Measurements from ENCODE around the gene CTNNA3. TPM values are rescaled to one million over a fixed set of nuclear protein-coding genes. Genes with fewer than 3 reads are reported as not detected.

The CTNNA3 gene
- total and polyA plus RNA-seq, 5 donors from 2014 or later: not detected

- peaks cover 0 to 5% (median 0%) of the 10 kb centered on the region in 7 donors for H3K9me3 Mint-ChIP-seq
- H3K27me3 Mint-ChIP-seq: no peaks in the 10 kb centered on the region
- no peak overlapping the region for H3K27ac ChIP-seq (ENCODE audit: insufficient read depth, low read length, poor library complexity, severe bottlenecking)
- H3K36me3 Mint-ChIP-seq: no peaks in the 10 kb centered on the region
- no peaks in the 10 kb centered on the region for H3K36me3 ChIP-seq (ENCODE audit: control insufficient read depth, insufficient read depth, low read length)
- no peaks in the 10 kb centered on the region for H3K27me3 ChIP-seq (ENCODE audit: control insufficient read depth, insufficient read depth, low read length)
- no peak overlapping the region for H3K4me3 Mint-ChIP-seq
- no peak for ATAC-seq (ENCODE audit: low read depth in 2 of 2)
- H3K9me3 ChIP-seq (ENCODE audit: control insufficient read depth in 2 of 2, low read length in 2 of 2): no peaks in the 10 kb centered on the region
- H3K4me1 Mint-ChIP-seq: no peaks in the 10 kb centered on the region
- no peak for DNase-seq
- H3K4me1 ChIP-seq (ENCODE audit: control insufficient read depth, insufficient read depth, low read length, poor library complexity, severe bottlenecking): no peaks in the 10 kb centered on the region
- H3K4me3 ChIP-seq (ENCODE audit: low read depth, low read length): no peak overlapping the region
- H3K27ac Mint-ChIP-seq: no peak overlapping the region
Observed at GRCh38 chr10:67282871-67283270, 413.1 kb downstream of the CTNNA3 start.

DNA sequence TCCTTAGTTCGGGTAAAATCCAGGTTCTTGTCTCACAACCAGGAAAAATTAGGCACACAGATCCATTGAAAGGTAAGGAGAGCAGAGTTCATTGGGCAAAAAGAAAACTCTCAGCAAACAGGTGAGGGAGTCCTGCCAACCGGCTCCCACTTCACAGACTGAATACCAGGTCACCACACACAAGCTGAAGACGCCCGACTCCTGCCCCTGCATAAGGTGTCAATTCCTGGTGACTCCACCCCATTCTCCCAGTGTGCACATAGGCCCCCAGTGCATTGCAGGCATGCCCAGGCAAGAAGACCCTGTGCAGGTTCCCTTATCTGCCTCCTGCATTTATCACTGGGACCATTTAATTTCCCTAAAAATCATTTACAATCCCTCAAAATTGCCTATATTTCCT is 415.6 kb downstream of the CTNNA3 start:
- Mint-ChIP-seq H3K4me1 (no peaks in the 10 kb centered on the region), H3K27ac (no peak overlapping the region), H3K9me3 (peaks cover 0 to 5% (median 0%) of the 10 kb centered on the region in 7 donors), H3K4me3 (no peak overlapping the region), H3K36me3 (no peaks in the 10 kb centered on the region), H3K27me3 (no peaks in the 10 kb centered on the region)
- H3K9me3 ChIP-seq (ENCODE audit: control insufficient read depth in 2 of 2, low read length in 2 of 2): no peaks in the 10 kb centered on the region
- DNase-seq (no peak), ATAC-seq (ENCODE audit: low read depth in 2 of 2) (no peak)
- no peak overlapping the region for H3K4me3 ChIP-seq (ENCODE audit: low read depth, low read length)
- H3K27me3 ChIP-seq (ENCODE audit: control insufficient read depth, insufficient read depth, low read length): no peaks in the 10 kb centered on the region
- H3K4me1 ChIP-seq (ENCODE audit: control insufficient read depth, insufficient read depth, low read length, poor library complexity, severe bottlenecking): no peaks in the 10 kb centered on the region
- H3K27ac ChIP-seq (ENCODE audit: insufficient read depth, low read length, poor library complexity, severe bottlenecking): no peak overlapping the region
- H3K36me3 ChIP-seq (ENCODE audit: control insufficient read depth, insufficient read depth, low read length): no peaks in the 10 kb centered on the region

GRCh38 chr10:67277402-67277801 is 418.6 kb downstream of the CTNNA3 start:
- H3K4me1 Mint-ChIP-seq: no peaks in the 10 kb centered on the region
- Histone ChIP-seq H3K27me3 (ENCODE audit: control insufficient read depth, insufficient read depth, low read length) (no peaks in the 10 kb centered on the region), H3K9me3 (ENCODE audit: control insufficient read depth in 2 of 2, low read length in 2 of 2) (no peaks in the 10 kb centered on the region), H3K4me1 (ENCODE audit: control insufficient read depth, insufficient read depth, low read length, poor library complexity, severe bottlenecking) (no peaks in the 10 kb centered on the region), H3K4me3 (ENCODE audit: low read depth, low read length) (no peak overlapping the region), H3K27ac (ENCODE audit: insufficient read depth, low read length, poor library complexity, severe bottlenecking) (no peak overlapping the region), H3K36me3 (ENCODE audit: control insufficient read depth, insufficient read depth, low read length) (no peaks in the 10 kb centered on the region)
- H3K36me3 Mint-ChIP-seq: no peaks in the 10 kb centered on the region
- H3K27ac Mint-ChIP-seq: no peak overlapping the region
- DNase-seq (no peak), ATAC-seq (ENCODE audit: low read depth in 2 of 2) (no peak)
- H3K27me3 Mint-ChIP-seq: no peaks in the 10 kb centered on the region
- H3K4me3 Mint-ChIP-seq: no peak overlapping the region
- H3K9me3 Mint-ChIP-seq: peaks cover 0 to 5% (median 0%) of the 10 kb centered on the region in 7 donors

DNA sequence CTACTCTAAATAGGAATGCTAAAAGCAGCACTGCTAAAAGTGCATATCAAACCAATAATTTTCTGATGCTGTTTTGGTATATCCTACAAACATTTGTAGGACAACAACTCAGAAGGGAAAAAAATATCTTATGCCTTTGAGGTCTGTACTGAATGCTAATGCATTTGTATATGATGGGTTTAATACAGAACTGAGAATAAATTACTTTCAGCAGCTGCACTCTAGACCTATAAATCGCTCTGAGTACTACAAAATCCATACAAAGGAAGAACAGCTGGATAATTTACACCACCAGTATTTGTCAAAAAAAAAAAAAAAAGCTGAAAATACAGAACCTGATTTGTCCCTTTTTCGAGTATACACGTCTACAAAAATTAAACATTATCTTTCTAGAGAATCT is 426.2 kb downstream of the CTNNA3 start:
- Mint-ChIP-seq H3K27me3 (no peaks in the 10 kb centered on the region), H3K9me3 (peaks cover 0 to 2% (median 0%) of the 10 kb centered on the region in 7 donors), H3K27ac (no peak overlapping the region), H3K4me1 (no peaks in the 10 kb centered on the region), H3K4me3 (no peak overlapping the region), H3K36me3 (no peaks in the 10 kb centered on the region)
- Histone ChIP-seq H3K9me3 (ENCODE audit: control insufficient read depth in 2 of 2, low read length in 2 of 2) (no peaks in the 10 kb centered on the region), H3K27me3 (ENCODE audit: control insufficient read depth, insufficient read depth, low read length) (no peaks in the 10 kb centered on the region), H3K4me1 (ENCODE audit: control insufficient read depth, insufficient read depth, low read length, poor library complexity, severe bottlenecking) (no peaks in the 10 kb centered on the region), H3K36me3 (ENCODE audit: control insufficient read depth, insufficient read depth, low read length) (no peaks in the 10 kb centered on the region), H3K4me3 (ENCODE audit: low read depth, low read length) (no peak overlapping the region), H3K27ac (ENCODE audit: insufficient read depth, low read length, poor library complexity, severe bottlenecking) (no peak overlapping the region)
- DNase-seq (no peak), ATAC-seq (ENCODE audit: low read depth in 2 of 2) (no peak)

DNA sequence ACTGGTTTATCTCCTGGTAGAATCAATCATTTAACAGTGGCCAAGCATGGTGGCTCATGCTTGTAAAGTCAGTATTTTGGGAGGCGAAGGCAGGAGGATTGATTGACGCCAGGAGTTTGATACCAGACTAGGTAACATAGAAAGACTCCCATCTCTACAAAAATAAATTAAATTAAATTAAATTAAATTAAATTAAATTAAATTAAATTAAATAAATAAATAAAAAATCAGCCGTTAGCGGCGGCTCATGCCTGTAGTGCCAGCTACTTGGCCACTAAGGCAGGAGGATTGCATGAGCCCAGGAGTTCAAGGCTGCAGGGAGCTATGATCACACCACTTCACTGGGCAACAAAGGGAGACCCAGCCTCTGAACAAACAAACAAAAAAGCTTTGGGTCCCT is 427.8 kb downstream of the CTNNA3 start:
- no peaks in the 10 kb centered on the region for H3K27me3 ChIP-seq (ENCODE audit: control insufficient read depth, insufficient read depth, low read length)
- H3K4me1 ChIP-seq (ENCODE audit: control insufficient read depth, insufficient read depth, low read length, poor library complexity, severe bottlenecking): no peaks in the 10 kb centered on the region
- no peak overlapping the region for H3K4me3 ChIP-seq (ENCODE audit: low read depth, low read length)
- Mint-ChIP-seq H3K27ac (no peak overlapping the region), H3K36me3 (no peaks in the 10 kb centered on the region), H3K9me3 (peaks cover 0 to 1% (median 0%) of the 10 kb centered on the region in 7 donors), H3K4me3 (no peak overlapping the region), H3K27me3 (peaks cover 5% of the 10 kb centered on the region), H3K4me1 (no peaks in the 10 kb centered on the region)
- H3K9me3 ChIP-seq (ENCODE audit: control insufficient read depth in 2 of 2, low read length in 2 of 2): no peaks in the 10 kb centered on the region
- ATAC-seq (ENCODE audit: low read depth in 2 of 2): no peak
- no peaks in the 10 kb centered on the region for H3K36me3 ChIP-seq (ENCODE audit: control insufficient read depth, insufficient read depth, low read length)
- DNase-seq: no peak
- H3K27ac ChIP-seq (ENCODE audit: insufficient read depth, low read length, poor library complexity, severe bottlenecking): no peak overlapping the region

GRCh38 chr10:67262675-67263074 is 433.3 kb downstream of the CTNNA3 start:
- Mint-ChIP-seq H3K27ac (no peak overlapping the region), H3K27me3 (peaks cover 5% of the 10 kb centered on the region), H3K9me3 (peaks cover 0 to 1% (median 0%) of the 10 kb centered on the region in 7 donors), H3K36me3 (no peaks in the 10 kb centered on the region), H3K4me1 (no peaks in the 10 kb centered on the region), H3K4me3 (no peak overlapping the region)
- Histone ChIP-seq H3K27me3 (ENCODE audit: control insufficient read depth, insufficient read depth, low read length) (no peaks in the 10 kb centered on the region), H3K27ac (ENCODE audit: insufficient read depth, low read length, poor library complexity, severe bottlenecking) (no peak overlapping the region), H3K36me3 (ENCODE audit: control insufficient read depth, insufficient read depth, low read length) (no peaks in the 10 kb centered on the region), H3K4me1 (ENCODE audit: control insufficient read depth, insufficient read depth, low read length, poor library complexity, severe bottlenecking) (no peaks in the 10 kb centered on the region), H3K9me3 (ENCODE audit: control insufficient read depth in 2 of 2, low read length in 2 of 2) (no peaks in the 10 kb centered on the region), H3K4me3 (ENCODE audit: low read depth, low read length) (no peak overlapping the region)
- ATAC-seq (ENCODE audit: low read depth in 2 of 2) (no peak), DNase-seq (no peak)

DNA sequence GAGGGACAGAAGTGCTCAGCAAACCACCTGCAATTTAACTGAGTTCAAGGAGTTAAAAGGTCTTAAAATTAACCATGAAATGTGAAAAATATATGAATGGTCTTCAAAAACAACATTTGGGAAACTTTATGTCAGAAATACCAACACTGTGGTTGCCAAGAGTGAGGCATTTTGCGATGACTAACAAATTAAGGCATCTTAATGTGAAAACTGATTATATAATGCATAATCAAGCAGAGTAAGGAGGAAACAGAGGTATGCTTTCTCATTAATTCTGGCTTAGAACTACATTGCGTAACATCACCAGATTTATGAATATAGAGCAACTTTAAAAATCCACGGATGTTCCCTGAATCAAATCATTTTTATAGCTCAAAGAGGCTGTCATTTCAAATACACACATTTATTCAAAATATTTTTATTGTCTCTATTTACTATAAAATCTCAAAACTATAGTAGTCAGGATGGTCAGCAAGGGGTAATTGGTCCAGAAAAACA is 434.6 kb downstream of the CTNNA3 start:
- Histone ChIP-seq H3K9me3 (ENCODE audit: control insufficient read depth in 2 of 2, low read length in 2 of 2) (no peaks in the 10 kb centered on the region), H3K36me3 (ENCODE audit: control insufficient read depth, insufficient read depth, low read length) (no peaks in the 10 kb centered on the region), H3K4me1 (ENCODE audit: control insufficient read depth, insufficient read depth, low read length, poor library complexity, severe bottlenecking) (no peaks in the 10 kb centered on the region), H3K4me3 (ENCODE audit: low read depth, low read length) (no peak overlapping the region), H3K27ac (ENCODE audit: insufficient read depth, low read length, poor library complexity, severe bottlenecking) (no peak overlapping the region), H3K27me3 (ENCODE audit: control insufficient read depth, insufficient read depth, low read length) (no peaks in the 10 kb centered on the region)
- Mint-ChIP-seq H3K27me3 (peaks cover 5% of the 10 kb centered on the region), H3K4me3 (no peak overlapping the region), H3K27ac (no peak overlapping the region), H3K36me3 (no peaks in the 10 kb centered on the region), H3K9me3 (peaks cover 0 to 1% (median 0%) of the 10 kb centered on the region in 7 donors), H3K4me1 (no peaks in the 10 kb centered on the region)
- DNase-seq (no peak), ATAC-seq (ENCODE audit: low read depth in 2 of 2) (no peak)

DNA sequence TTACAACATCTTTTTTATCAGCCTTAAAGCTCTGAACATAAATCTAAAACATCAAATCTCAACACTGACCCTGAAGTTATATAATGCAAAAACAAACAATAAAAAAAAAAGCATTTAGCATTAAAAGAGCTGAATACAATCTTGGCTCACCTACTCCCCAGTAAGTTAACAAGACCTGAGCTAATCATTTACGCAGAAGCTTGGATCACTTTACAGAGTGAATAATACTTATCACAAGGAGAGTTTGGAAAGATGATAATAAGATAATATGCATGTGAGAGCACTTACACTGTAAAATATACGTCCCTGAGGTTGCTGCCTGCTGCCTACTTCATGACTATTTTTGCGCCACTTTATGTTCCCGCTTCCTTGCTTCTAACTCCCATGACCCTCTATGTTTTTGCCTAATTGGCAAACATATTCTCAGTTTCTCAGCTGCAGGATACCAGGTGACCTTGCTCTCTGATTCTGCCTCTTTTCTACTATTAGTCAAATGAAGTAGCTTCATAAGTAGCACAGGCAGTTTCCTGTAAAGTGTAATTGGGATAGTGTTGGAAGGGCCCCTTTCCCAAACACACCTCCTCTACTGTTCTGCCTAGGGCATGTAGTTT is 436.6 kb downstream of the CTNNA3 start:
- Mint-ChIP-seq H3K4me1 (no peaks in the 10 kb centered on the region), H3K27ac (no peak overlapping the region), H3K9me3 (no peaks in the 10 kb centered on the region), H3K36me3 (no peaks in the 10 kb centered on the region), H3K27me3 (peaks cover 5% of the 10 kb centered on the region), H3K4me3 (no peak overlapping the region)
- Histone ChIP-seq H3K27ac (ENCODE audit: insufficient read depth, low read length, poor library complexity, severe bottlenecking) (no peak overlapping the region), H3K4me3 (ENCODE audit: low read depth, low read length) (no peak overlapping the region), H3K27me3 (ENCODE audit: control insufficient read depth, insufficient read depth, low read length) (no peaks in the 10 kb centered on the region), H3K36me3 (ENCODE audit: control insufficient read depth, insufficient read depth, low read length) (no peaks in the 10 kb centered on the region), H3K4me1 (ENCODE audit: control insufficient read depth, insufficient read depth, low read length, poor library complexity, severe bottlenecking) (no peaks in the 10 kb centered on the region), H3K9me3 (ENCODE audit: control insufficient read depth in 2 of 2, low read length in 2 of 2) (no peaks in the 10 kb centered on the region)
- ATAC-seq (ENCODE audit: low read depth in 2 of 2) (no peak), DNase-seq (no peak)
